GM13977 (cell line): ENCODE measurements around the gene LIME1.
A peak's percentile ranks its signal among the peaks of the same experiment; 100 is the strongest.

Experiments used
- DNase-seq: peaks from one replicate; pipeline ENCODE4 v3.0.0; 2012; ENCODE audit warnings: low spot score
- in situ Hi-C: fragments of 300-500 bp; cut with MboI; formaldehyde crosslinking; loops from one replicate; pipeline ENCODE4 v1.12.0; 2022; ENCODE audit warnings: low sequenced_read_pairs, low pct_unique_long_range_greater_than_20kb, mixed read lengths, inconsistent platforms; ENCODE audit not compliant: unreplicated experiment
- TF ChIP-seq, protein P1 (sequence below): IDR thresholded peaks from 2 replicates; pipeline ENCODE4 v1.5.1; 2012; ENCODE audit warnings: mild to moderate bottlenecking, control low read depth; ENCODE audit not compliant: insufficient read depth; ENCODE audit errors: extremely low read depth, missing control alignments

The LIME1 gene

DNA sequence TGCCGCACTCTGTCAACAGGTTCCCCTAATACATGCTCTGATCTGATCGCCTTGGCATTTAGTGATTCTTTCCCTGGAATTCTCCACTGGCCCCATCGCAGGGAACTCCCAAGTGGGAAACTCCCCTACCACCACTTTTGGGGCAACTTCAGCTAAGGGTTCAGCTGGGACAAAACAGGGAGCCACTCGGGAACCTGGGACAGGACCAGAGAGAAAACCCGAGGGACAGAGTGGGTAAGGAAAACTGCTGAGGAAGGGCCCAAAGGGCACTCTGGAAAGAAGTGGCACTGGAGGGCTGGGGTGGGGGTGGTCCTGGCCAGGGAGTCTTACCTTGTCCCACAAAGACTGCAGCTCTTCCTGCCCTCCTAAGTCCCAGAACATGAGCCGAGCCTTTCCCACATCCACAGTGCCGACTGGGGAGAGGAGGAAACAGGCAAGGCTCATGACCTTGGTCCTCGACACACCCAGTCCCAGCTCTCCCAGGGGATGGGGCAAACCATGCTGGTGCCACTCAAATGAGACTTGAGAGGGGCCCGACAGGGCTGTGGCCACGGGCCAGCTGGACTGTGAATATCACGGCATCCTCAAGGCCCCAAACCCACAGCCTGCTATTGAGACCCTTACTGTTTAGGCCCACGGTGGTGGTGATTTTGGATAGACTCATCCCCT is 30.3 kb upstream of the LIME1 start:
- peak; percentile 7 for DNase-seq
- TF ChIP-seq, protein P1, sequence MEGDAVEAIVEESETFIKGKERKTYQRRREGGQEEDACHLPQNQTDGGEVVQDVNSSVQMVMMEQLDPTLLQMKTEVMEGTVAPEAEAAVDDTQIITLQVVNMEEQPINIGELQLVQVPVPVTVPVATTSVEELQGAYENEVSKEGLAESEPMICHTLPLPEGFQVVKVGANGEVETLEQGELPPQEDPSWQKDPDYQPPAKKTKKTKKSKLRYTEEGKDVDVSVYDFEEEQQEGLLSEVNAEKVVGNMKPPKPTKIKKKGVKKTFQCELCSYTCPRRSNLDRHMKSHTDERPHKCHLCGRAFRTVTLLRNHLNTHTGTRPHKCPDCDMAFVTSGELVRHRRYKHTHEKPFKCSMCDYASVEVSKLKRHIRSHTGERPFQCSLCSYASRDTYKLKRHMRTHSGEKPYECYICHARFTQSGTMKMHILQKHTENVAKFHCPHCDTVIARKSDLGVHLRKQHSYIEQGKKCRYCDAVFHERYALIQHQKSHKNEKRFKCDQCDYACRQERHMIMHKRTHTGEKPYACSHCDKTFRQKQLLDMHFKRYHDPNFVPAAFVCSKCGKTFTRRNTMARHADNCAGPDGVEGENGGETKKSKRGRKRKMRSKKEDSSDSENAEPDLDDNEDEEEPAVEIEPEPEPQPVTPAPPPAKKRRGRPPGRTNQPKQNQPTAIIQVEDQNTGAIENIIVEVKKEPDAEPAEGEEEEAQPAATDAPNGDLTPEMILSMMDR: no peak
- in situ Hi-C loops: loop anchor here (5.0 kb wide), 1 partner anchor 151 kb away; no protein-coding TSS in a partner anchor

DNA sequence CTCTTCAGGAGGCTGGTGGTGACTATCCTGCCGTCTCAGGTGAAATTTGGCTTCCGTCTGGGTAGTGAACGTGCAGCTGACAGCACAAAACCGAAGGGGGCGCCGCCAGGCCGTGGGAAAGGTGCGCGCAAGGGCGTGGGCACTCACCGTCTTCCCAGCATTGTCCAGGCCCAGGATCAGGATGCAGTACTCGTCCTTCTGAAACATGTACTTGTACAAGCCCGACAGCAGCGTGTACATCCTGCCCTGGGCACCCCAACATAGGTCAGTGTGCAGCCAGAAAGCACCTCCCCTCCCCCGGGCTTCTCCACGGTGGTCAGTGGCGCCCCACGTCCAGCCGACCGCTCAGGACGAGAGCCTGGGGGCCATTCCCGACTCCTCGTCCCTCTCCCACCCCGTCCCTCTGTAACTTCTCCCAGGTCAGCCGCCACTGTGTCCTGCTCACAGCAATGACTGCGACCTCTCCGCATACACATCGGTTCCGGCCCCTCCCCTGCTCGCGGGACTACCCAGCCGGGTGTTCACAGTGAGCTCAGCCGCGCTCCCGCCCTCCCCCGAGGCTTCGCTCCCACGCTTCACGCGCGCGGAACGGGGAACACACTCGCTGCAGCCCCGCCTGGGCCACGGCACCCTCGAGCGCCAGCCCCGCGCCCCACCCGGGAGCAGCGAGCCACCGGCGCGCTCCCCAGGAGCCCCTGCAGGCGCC is 29.5 kb upstream of the LIME1 start:
- TF ChIP-seq, protein P1: peak; percentile 90
- peak; percentile 76 for DNase-seq
- in situ Hi-C loops: loop anchor here (5.0 kb wide), 1 partner anchor 150 kb away; no protein-coding TSS in a partner anchor

GRCh38 chr20:63707558-63708300 is 28.7 kb upstream of the LIME1 start, which contains the start of the genes ARFRP1 and ZGPAT:
ARFRP1 (minus strand) TSS chr20:63707976; CDS start chr20:63707091, 885 bp downstream.
ZGPAT (plus strand) TSS chr20:63708039; CDS start chr20:63708581, 542 bp downstream.
- TF ChIP-seq, protein P1: peak; percentile 17
- in situ Hi-C loops: loop anchor here (5.0 kb wide), 1 partner anchor 150 kb away; no protein-coding TSS in a partner anchor
- DNase-seq: peak; percentile 95

DNA sequence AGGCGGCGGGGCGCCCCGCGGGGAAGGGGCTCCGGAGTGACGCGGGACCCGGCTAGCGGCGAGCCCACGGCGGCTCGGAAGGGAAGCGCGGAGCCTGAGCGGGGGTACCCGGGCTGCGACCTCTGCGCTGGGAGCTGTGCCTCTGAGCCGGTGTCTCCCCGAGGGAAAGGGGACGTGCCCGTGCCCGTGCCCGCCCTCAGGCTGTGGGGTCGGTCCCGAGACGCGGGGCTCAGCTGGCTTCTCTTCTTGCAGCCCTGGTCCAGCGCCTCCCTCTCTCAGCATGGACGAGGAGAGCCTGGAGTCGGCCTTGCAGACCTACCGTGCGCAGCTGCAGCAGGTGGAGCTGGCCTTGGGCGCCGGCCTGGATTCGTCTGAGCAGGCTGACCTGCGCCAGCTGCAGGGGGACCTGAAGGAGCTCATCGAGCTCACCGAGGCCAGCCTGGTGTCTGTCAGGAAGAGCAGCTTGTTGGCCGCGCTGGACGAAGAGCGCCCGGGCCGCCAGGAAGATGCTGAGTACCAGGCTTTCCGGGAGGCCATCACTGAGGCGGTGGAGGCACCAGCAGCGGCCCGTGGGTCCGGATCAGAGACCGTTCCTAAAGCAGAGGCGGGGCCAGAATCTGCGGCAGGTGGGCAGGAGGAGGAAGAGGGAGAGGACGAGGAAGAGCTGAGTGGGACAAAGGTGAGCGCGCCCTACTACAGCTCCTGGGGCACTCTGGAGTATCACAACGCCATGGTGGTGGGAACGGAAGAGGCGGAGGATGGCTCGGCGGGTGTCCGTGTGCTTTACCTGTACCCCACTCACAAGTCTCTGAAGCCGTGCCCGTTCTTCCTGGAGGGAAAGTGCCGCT is 27.9 kb upstream of the LIME1 start:
- in situ Hi-C loops: loop anchor here (5.0 kb wide), 1 partner anchor 149 kb away; no protein-coding TSS in a partner anchor
- TF ChIP-seq, protein P1: no peak
- DNase-seq: no peak

DNA sequence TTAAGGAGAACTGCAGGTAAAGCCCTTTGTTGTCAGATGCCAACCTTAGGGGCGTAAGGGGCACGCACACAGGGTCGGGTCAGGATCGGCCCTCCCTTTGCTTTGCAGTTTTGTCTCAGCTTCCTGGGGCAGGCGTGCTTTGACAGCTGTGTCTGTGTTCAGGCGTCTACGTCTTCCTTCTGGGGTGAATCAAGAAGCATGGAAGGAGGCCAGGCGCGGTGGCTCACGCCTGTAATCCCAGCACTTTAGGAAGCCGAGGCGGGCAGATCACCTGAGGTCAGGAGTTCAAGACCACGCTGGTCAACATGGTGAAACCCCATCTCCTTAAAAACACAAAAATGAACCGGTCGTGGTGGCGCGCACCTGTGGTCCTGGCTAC is 27.3 kb upstream of the LIME1 start:
- DNase-seq: no peak
- in situ Hi-C loops: loop anchor here (5.0 kb wide), 1 partner anchor 148 kb away; no protein-coding TSS in a partner anchor
- TF ChIP-seq, protein P1: no peak
